ENCODE measurements around the gene MATN1. TPM values are rescaled to one million over a fixed set of nuclear protein-coding genes. Genes with fewer than 3 reads are reported as not detected.

MATN1 gene
- total and polyA plus RNA-seq, 12 donors, result not detected

DNA sequence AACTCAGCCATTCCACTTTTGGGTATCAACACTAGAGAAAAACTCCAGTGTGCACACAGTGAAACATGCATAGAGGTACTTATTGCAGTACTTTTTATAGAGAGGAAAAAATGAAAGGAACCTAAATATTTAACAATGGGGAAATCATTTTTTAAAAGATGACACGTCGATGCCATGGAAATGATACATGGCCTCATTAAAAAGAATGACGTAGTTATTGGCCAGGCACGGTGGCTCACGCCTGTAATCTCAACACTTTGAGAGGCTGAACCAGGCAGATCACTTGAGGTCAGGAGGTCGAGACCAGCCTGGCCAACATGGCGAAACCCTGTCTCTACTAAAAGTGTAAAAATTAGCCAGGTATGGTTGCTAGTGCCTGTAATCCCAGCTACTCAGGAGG, 42.5 kb downstream of the MATN1 start:
- peaks cover 0 to 66% (median 48%) of the 10 kb centered on the region in 7 donors for H3K27me3 ChIP-seq
- DNase-seq, result no peak
- intact Hi-C loops (cut with DNase I), result loop anchor here in 1 of 10 donors (10.0 kb wide), 1 partner anchor 156 kb away; no protein-coding TSS in a partner anchor

GRCh38 chr1:30680429-30680828, 43.0 kb downstream of the MATN1 start:
- intact Hi-C loops (cut with DNase I), result loop anchor here in 1 of 10 donors (10.0 kb wide), 1 partner anchor 156 kb away; no protein-coding TSS in a partner anchor

More for the DNA sequence above, 42.5 kb downstream of the MATN1 start:
- Histone ChIP-seq H3K4me3 (no peak overlapping the region), H3K9me3 (peaks cover 0 to 7% (median 0%) of the 10 kb centered on the region in 11 donors), H3K27ac (no peak overlapping the region), H3K4me1 (peaks cover 0 to 18% (median 0%) of the 10 kb centered on the region in 9 donors), H3K36me3 (no peaks in the 10 kb centered on the region)
- no peak for TF ChIP-seq CTCF (IDR thresholded peaks at IDR 0.05)
- 54 to 73% methylated on average over 7 of the region's 7 CpGs for WGBS, 2 donors
- no peak for ATAC-seq

DNA sequence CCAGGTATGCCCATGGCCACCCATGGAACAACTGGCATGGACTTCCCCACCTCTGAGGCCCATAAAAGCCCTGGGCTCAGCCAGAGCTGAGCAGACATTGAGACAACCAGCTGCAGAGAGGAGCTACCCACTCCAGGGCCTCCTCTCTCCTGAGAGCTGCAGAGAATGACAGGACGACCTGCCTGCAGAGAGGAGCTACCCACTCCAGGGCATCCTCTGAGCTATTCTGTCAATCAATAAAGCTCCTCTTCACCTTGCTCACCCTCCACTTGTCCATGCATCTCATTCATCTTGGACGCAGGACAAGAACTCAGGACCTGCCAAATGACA, 43.4 kb downstream of the MATN1 start:
- Histone ChIP-seq H3K9me3 (peaks cover 0 to 12% (median 0%) of the 10 kb centered on the region in 11 donors), H3K4me1 (peaks cover 0 to 10% (median 0%) of the 10 kb centered on the region in 9 donors), H3K27me3 (peaks cover 0 to 57% (median 39%) of the 10 kb centered on the region in 7 donors), H3K4me3 (no peak overlapping the region), H3K36me3 (no peaks in the 10 kb centered on the region), H3K27ac (no peak overlapping the region)
- WGBS, 2 donors, result 61 to 79% methylated on average over 2 of the region's 2 CpGs
- TF ChIP-seq CTCF (IDR thresholded peaks at IDR 0.05), result no peak
- no peak for DNase-seq
- intact Hi-C loops (cut with DNase I), result loop anchor here in 1 of 10 donors (10.0 kb wide), 1 partner anchor 155 kb away; no protein-coding TSS in a partner anchor
- ATAC-seq, result no peak

More at GRCh38 chr1:30680429-30680828, 43.0 kb downstream of the MATN1 start:
- TF ChIP-seq CTCF (IDR thresholded peaks at IDR 0.05), result no peak
- no peak overlapping the region for H3K4me3 ChIP-seq
- DNase-seq (no peak), ATAC-seq (peak in 3 of 8 donors; percentile 28 to 63 (median 41))
- H3K36me3 ChIP-seq, result no peaks in the 10 kb centered on the region
- no peak overlapping the region for H3K27ac ChIP-seq
- peaks cover 0 to 14% (median 0%) of the 10 kb centered on the region in 9 donors for H3K4me1 ChIP-seq
- peaks cover 0 to 62% (median 44%) of the 10 kb centered on the region in 7 donors for H3K27me3 ChIP-seq
- WGBS, 2 donors, result 67 to 72% methylated on average over 7 of the region's 7 CpGs
- peaks cover 0 to 12% (median 0%) of the 10 kb centered on the region in 11 donors for H3K9me3 ChIP-seq

DNA sequence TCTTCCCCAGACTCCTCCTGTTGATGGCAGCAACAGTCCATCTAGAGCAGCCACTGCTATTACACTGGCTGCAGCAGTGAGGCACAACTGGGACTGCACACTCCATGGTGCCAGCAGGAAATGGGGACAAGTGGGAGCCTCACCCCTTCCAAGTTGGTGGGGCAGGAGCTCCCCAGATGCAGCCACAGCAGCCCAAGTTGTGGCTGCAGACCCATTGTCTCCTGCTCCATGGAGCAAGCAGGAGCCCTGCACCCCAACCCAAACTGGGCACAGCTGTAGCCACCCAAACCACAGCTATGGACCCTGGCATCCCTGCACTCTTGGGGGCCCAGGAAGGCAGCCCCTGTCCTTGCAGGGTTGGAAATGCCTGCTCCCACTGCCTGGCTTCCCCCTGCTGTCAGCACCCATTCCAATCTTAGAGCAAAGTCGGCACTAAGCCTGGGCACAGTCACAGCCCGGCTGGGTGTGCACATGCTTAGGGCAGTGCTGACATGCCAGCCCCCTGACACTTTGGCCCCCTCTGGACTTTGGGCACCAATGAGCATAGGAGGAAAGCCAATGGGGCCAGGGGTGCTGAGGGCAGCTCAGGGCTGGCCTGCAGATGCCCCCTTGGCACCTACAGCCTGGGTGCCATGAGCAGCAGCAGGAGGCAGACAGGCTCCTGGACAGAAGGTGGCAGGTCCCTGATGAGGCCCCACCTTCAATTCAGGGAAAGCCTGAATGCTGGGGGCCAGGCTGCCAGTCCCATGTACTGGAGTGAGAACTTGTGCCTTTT, 44.0 kb downstream of the MATN1 start:
- 81 to 85% methylated on average over 2 of the region's 2 CpGs for WGBS, 2 donors

More for the DNA sequence above, 44.0 kb downstream of the MATN1 start:
- no peak overlapping the region for H3K27ac ChIP-seq
- ATAC-seq (peak in 2 of 8 donors; percentile 20 to 26), DNase-seq (no peak)
- no peaks in the 10 kb centered on the region for H3K36me3 ChIP-seq
- TF ChIP-seq CTCF (IDR thresholded peaks at IDR 0.05), result no peak
- peaks cover 0 to 51% (median 33%) of the 10 kb centered on the region in 7 donors for H3K27me3 ChIP-seq
- H3K9me3 ChIP-seq, result peaks cover 0 to 12% (median 0%) of the 10 kb centered on the region in 11 donors
- H3K4me3 ChIP-seq, result no peak overlapping the region
- intact Hi-C loops (cut with DNase I), result no loop called here
- peaks cover 0 to 6% (median 0%) of the 10 kb centered on the region in 9 donors for H3K4me1 ChIP-seq
